OCI-LY7 (cell line): ENCODE results near the gene FGD4. TPM values are rescaled to one million over a fixed set of nuclear protein-coding genes. Genes with fewer than 3 reads are reported as not detected.

Source experiments
- BruUV-seq: library from RNA; stranded (reverse); fragments of 400-500 nt; replicated peaks from 2 replicates; lab custom pipeline; 2021; lab: Mats Ljungman, UMichigan
- CTCF ChIA-PET: fragments of 300-600 bp; sonication (Branson Sonifier 250); formaldehyde crosslinking; loops from one replicate; lab custom pipeline; 2022; ENCODE audit warnings: antibody characterized with exemption; ENCODE audit not compliant: unreplicated experiment; lab: Charles Lee
- POLR2A ChIA-PET: fragments of 300-600 bp; sonication (Branson Sonifier 250); formaldehyde crosslinking; loops from one replicate; lab custom pipeline; 2022; ENCODE audit warnings: antibody characterized with exemption; lab: Charles Lee
- DNase-seq: peaks from one replicate; pipeline ENCODE4 v3.0.0-alpha.2; 2015; ENCODE audit warnings: low spot score
- H2AFZ ChIP-seq: fragments of 200-600 bp; sonication (generic), shearing (Covaris generic); 2 replicates; pipeline ENCODE4 v1.6.1; 2014; ENCODE audit warnings: mild to moderate bottlenecking, antibody characterized with exemption, low read length, moderate library complexity
- H3K27ac ChIP-seq: fragments of 200-600 bp; sonication (generic); 2 replicates; pipeline ENCODE4 v1.5.1; 2014; ENCODE audit warnings: mixed run types, low read depth, mild to moderate bottlenecking, moderate library complexity, low read length, inconsistent platforms; ENCODE audit not compliant: poor library complexity, severe bottlenecking
- H3K36me3 ChIP-seq: fragments of 200-600 bp; sonication (generic); 2 replicates; pipeline ENCODE4 v1.6.1; 2014; ENCODE audit warnings: mild to moderate bottlenecking, antibody characterized with exemption, low read length, moderate library complexity, mixed read lengths; ENCODE audit not compliant: insufficient read depth
- H3K4me1 ChIP-seq: fragments of 200-600 bp; sonication (generic); 2 replicates; pipeline ENCODE4 v1.5.1; 2014; ENCODE audit warnings: mild to moderate bottlenecking, low read length; ENCODE audit not compliant: insufficient read depth, poor library complexity, severe bottlenecking
- H3K4me2 ChIP-seq: fragments of 200-600 bp; sonication (generic); 2 replicates; pipeline ENCODE4 v1.6.1; 2014; ENCODE audit warnings: mild to moderate bottlenecking, low read length
- H3K4me3 ChIP-seq: fragments of 200-600 bp; sonication (generic); 2 replicates; pipeline ENCODE4 v1.5.1; 2014; ENCODE audit warnings: mild to moderate bottlenecking, low read depth, low read length; ENCODE audit not compliant: poor library complexity, severe bottlenecking
- H3K79me2 ChIP-seq: fragments of 200-600 bp; sonication (generic); 2 replicates; pipeline ENCODE4 v1.6.1; 2016; ENCODE audit warnings: low read depth, mild to moderate bottlenecking, low read length, moderate library complexity, mixed read lengths; ENCODE audit not compliant: insufficient read depth
- H3K9me2 ChIP-seq: fragments of 200-600 bp; sonication (generic); 2 replicates; pipeline ENCODE4 v1.6.1; 2016; ENCODE audit warnings: mild to moderate bottlenecking, low read length, mixed read lengths; ENCODE audit not compliant: insufficient read depth
- H3K9me3 ChIP-seq: fragments of 200-600 bp; sonication (generic); 2 replicates; pipeline ENCODE4 v1.6.1; 2014; ENCODE audit warnings: mild to moderate bottlenecking, mixed run types, low read length, mixed read lengths
- H4K20me1 ChIP-seq: fragments of 200-600 bp; sonication (generic); 2 replicates; pipeline ENCODE4 v1.6.1; 2014; ENCODE audit warnings: mild to moderate bottlenecking, antibody characterized with exemption, low read length, moderate library complexity, mixed read lengths; ENCODE audit not compliant: insufficient read depth
- EZH2phosphoT487 ChIP-seq: fragments of 200-600 bp; sonication (generic); IDR thresholded peaks from 2 replicates; pipeline ENCODE4 v1.6.1; 2018; ENCODE audit warnings: low read depth, borderline replicate concordance, mild to moderate bottlenecking, mixed run types, antibody characterized with exemption, low read length, moderate library complexity, mixed read lengths
- intact Hi-C: fragments of 100-400 bp; cut with micrococcal nuclease; formaldehyde crosslinking; loops from one replicate; pipeline ENCODE4 v1.10.0; 2022; ENCODE audit not compliant: unreplicated experiment
- total RNA-seq, 2 experiments: library from RNA; depleted of rRNA in 1 of 2; stranded (reverse); fragments of >200 nt in 1 of 2; shearing (Covaris generic) in 1 of 2; gene quantifications; 2 replicates each; pipeline ENCODE4 v1.2.3, GENCODE V29; 2014 to 2022
- TF ChIP-seq, protein P1 (sequence below): fragments of 200-600 bp; sonication (generic); conservative IDR thresholded peaks from 2 replicates; pipeline ENCODE4 v1.5.1; 2014; ENCODE audit warnings: mild to moderate bottlenecking, antibody characterized with exemption, low read length, moderate library complexity, mixed read lengths

Gene FGD4
- total RNA-seq, 2 experiments from 2014 or later: 14.9 to 19.3 TPM

DNA sequence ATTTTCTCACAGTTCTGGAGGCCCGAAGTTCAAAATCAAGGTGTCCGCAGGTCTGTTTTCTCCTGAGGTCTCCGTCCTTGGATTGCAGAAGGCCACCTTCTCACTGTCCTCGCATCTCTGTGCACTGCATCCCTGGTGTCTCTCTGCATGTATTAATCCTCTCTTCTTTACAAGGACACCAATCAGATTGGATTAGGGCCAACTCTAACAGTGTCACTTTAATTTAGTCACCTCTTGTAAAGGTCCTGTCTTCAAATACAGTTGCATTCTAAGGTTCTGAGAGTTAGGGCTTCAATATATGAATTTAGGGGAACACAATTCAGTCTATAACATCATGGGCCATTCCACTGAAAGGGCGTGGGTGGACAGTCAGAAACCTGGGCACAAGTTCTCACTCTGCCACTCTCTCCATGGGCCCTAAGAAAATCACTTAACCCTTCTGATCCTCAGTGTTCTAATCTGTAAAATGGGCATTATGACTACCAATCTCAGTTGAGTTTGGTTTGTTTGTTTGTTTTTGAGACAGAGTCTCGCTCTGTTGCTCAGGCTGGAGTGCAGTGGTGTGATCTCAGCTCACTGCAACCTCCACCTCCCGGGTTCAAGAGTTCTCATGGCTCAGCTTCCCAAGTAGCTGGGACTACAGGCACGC lies 41.6 kb upstream of the FGD4 start:
- intact Hi-C loops: no loop called here
- TF ChIP-seq, protein P1, sequence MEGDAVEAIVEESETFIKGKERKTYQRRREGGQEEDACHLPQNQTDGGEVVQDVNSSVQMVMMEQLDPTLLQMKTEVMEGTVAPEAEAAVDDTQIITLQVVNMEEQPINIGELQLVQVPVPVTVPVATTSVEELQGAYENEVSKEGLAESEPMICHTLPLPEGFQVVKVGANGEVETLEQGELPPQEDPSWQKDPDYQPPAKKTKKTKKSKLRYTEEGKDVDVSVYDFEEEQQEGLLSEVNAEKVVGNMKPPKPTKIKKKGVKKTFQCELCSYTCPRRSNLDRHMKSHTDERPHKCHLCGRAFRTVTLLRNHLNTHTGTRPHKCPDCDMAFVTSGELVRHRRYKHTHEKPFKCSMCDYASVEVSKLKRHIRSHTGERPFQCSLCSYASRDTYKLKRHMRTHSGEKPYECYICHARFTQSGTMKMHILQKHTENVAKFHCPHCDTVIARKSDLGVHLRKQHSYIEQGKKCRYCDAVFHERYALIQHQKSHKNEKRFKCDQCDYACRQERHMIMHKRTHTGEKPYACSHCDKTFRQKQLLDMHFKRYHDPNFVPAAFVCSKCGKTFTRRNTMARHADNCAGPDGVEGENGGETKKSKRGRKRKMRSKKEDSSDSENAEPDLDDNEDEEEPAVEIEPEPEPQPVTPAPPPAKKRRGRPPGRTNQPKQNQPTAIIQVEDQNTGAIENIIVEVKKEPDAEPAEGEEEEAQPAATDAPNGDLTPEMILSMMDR: no peak
- no peak for TF ChIP-seq EZH2phosphoT487
- H4K20me1 ChIP-seq: no peaks in the 10 kb centered on the region
- H3K9me2 ChIP-seq: no peaks in the 10 kb centered on the region
- H3K4me2 ChIP-seq: no peak overlapping the region
- POLR2A ChIA-PET: no interaction called here
- no peak overlapping the region for H3K27ac ChIP-seq
- no peaks in the 10 kb centered on the region for H3K4me1 ChIP-seq
- no peak overlapping the region for H2AFZ ChIP-seq
- no TSS peak for BruUV-seq
- DNase-seq: no peak
- H3K4me3 ChIP-seq: no peak overlapping the region
- CTCF ChIA-PET: no interaction called here
- H3K9me3 ChIP-seq: no peaks in the 10 kb centered on the region
- no peaks in the 10 kb centered on the region for H3K79me2 ChIP-seq
- peaks cover 3% of the 10 kb centered on the region; the same call in 1 of the 2 replicates for H3K36me3 ChIP-seq

DNA sequence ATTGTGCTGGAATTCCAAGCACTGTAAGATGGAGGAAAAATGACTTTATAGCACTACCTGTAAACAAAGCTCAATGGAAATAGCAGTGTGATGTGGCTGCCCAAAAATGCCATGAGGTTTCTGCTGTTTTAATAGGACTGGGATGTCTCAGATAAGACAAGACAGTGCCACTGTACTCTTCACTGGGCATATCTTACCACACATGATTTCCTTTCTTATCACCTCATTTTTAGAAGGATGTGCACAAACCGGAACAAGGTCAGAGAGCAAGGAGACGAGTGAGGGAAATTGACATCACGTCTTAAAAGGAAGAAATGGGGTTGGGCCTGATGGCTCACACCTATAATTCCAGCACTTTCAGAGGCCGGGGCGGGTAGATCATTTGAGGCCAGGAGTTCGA lies 38.4 kb upstream of the FGD4 start:
- Histone ChIP-seq H3K79me2 (no peaks in the 10 kb centered on the region), H3K4me1 (no peaks in the 10 kb centered on the region), H4K20me1 (no peaks in the 10 kb centered on the region), H3K9me3 (no peaks in the 10 kb centered on the region), H3K9me2 (no peaks in the 10 kb centered on the region), H3K36me3 (no peaks in the 10 kb centered on the region), H3K4me2 (no peak overlapping the region), H3K4me3 (no peak overlapping the region), H2AFZ (no peak overlapping the region), H3K27ac (no peak overlapping the region)
- CTCF ChIA-PET: no interaction called here
- BruUV-seq: no TSS peak
- TF ChIP-seq, protein P1: no peak
- no peak for TF ChIP-seq EZH2phosphoT487
- no peak for DNase-seq
- intact Hi-C loops: no loop called here
- POLR2A ChIA-PET: interaction anchor here (0.5 kb wide), 1 partner anchor 63 kb away, joined by 4 read pairs; no protein-coding TSS in a partner anchor

DNA sequence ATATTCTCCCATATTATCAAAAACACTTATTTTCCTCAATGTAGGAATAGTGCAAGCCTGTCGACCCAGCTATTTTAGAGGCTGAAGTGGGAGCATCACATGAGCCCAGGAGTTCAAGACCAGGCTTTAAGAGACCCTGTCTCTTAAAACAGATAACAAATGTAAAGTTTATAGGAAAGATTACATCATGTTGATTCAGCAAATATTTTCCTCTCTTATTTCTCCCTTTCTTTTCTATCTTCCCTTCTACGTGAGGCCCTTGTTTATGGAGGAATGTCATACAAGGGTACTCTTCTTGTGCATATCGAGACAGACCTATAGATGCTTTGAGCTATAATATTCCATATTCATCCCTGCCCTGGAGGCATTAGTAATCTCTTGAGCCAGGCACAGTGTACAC lies 36.5 kb upstream of the FGD4 start:
- no peak for DNase-seq
- intact Hi-C loops: no loop called here
- no peaks in the 10 kb centered on the region for H3K79me2 ChIP-seq
- CTCF ChIA-PET: interaction anchor here (0.6 kb wide), 1 partner anchor 35 kb away, joined by 3 read pairs; no protein-coding TSS in a partner anchor
- no peaks in the 10 kb centered on the region for H3K4me1 ChIP-seq
- no peaks in the 10 kb centered on the region for H4K20me1 ChIP-seq
- BruUV-seq: no TSS peak
- no peaks in the 10 kb centered on the region for H3K9me2 ChIP-seq
- H2AFZ ChIP-seq: no peak overlapping the region
- no peak overlapping the region for H3K4me3 ChIP-seq
- H3K4me2 ChIP-seq: no peak overlapping the region
- TF ChIP-seq, protein P1: no peak
- no peak for TF ChIP-seq EZH2phosphoT487
- no peak overlapping the region for H3K27ac ChIP-seq
- POLR2A ChIA-PET: no interaction called here
- H3K9me3 ChIP-seq: no peaks in the 10 kb centered on the region
- no peaks in the 10 kb centered on the region for H3K36me3 ChIP-seq
